Heart left ventricle (tissue), 13 donors: ENCODE results near the gene WARS2.

Source experiments
- POLR2A ChIP-seq, 2 donors: fragments of 450-650 bp; IDR thresholded peaks; one replicate each; pipeline ENCODE4 v1.6.1; 2017; ENCODE audit warnings: antibody characterized with exemption in 2 of 2, mild to moderate bottlenecking in 2 of 2, moderate library complexity in 2 of 2
- TF ChIP-seq, protein P1 (sequence below), 12 donors: fragments of 200-600 bp; sonication (generic) in 4 of 12; IDR thresholded peaks; one replicate each; pipeline versions ENCODE4 v1.5.0 to v1.8.0; 2018 to 2022; ENCODE audit warnings: antibody characterized with exemption in 12 of 12, mild to moderate bottlenecking in 5 of 12
- donor health status: ischemic (EF 13 %, LVEDD 7.1; RV severe dilation, severe dysfunction).
- donor health status: DM: no; HTN: yes; CAD: no.
- donor health status: DM: no; HTN: no; CAD: no.
- donor health status: ischemic (EF 25% LVEDD 6.9; RV normal size, moderate dysfunction).
- donor health status: ischemic (EF 25% LVEDD 5.7; RV mildly dilated, moderate dysfunction).
- donor health status: ischemic (EF 35%, LVEDD 5.7; RV mildly dilated, moderate dysfunction).
- donor health status: nonischemic (EF 11% LVEDD 7.7; RV severe dilation, severe dysfunction).
- donor health status: DM: yes; HTN: yes; CAD: no.
- donor health status: PGD.
- donor health status: ischemic (EF 29% LVEDD 5.4; RV normal size, mild dysfunction).
- donor health status: nonischemic (EF 23%, LVEDD 6.1; RV moderate dilation, normal function).

DNA sequence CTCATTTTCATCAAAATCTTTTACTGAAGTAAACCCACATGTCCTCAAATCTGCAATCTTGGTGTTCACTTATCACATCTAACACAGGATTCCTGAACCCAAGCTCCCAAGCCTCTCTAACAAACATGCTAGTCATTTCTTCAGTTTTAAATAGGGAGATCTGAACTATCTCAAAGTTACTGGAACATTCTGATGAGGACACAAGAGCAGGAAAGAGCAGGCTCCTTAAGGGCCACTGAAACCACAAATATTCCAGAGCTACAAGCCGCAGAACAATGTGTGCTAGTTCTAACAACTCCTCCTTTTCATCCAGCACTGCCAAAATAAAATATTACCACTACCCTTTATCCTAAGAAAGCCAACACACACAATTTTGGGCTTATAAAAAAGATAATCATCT lies 38.9 kb downstream of the WARS2 start:
- TF ChIP-seq, protein P1, sequence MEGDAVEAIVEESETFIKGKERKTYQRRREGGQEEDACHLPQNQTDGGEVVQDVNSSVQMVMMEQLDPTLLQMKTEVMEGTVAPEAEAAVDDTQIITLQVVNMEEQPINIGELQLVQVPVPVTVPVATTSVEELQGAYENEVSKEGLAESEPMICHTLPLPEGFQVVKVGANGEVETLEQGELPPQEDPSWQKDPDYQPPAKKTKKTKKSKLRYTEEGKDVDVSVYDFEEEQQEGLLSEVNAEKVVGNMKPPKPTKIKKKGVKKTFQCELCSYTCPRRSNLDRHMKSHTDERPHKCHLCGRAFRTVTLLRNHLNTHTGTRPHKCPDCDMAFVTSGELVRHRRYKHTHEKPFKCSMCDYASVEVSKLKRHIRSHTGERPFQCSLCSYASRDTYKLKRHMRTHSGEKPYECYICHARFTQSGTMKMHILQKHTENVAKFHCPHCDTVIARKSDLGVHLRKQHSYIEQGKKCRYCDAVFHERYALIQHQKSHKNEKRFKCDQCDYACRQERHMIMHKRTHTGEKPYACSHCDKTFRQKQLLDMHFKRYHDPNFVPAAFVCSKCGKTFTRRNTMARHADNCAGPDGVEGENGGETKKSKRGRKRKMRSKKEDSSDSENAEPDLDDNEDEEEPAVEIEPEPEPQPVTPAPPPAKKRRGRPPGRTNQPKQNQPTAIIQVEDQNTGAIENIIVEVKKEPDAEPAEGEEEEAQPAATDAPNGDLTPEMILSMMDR (IDR thresholded peaks at IDR 0.05) = no peak
- no peak for TF ChIP-seq POLR2A (IDR thresholded peaks at IDR 0.05)
